T-helper 2 cell treated with Interferon-gamma antibody and Interleukin-4, amounts not matched to agents 100 ng/mL and 5 ng/mL, for 36 hours (primary cell): ENCODE results near the gene C6orf62. TPM values are rescaled to one million over a fixed set of nuclear protein-coding genes. Genes with fewer than 3 reads are reported as not detected.
"Not testable (repeated sequence)": the region's sequence is repeated elsewhere in the genome, so short reads cannot be mapped to it uniquely, and the experiment has no call there.

Source experiments
- intact Hi-C: fragments of 100-400 bp; cut with micrococcal nuclease; formaldehyde crosslinking; loops from one replicate; pipeline ENCODE4 v1.15.1; 2023
- total RNA-seq: library from RNA; stranded (reverse); gene quantifications from 2 replicates; pipeline ENCODE4 v1.2.3, GENCODE V29; 2022

The C6orf62 gene
- total RNA-seq, 1 donor from 2014 or later = 126 TPM

GRCh38 chr6:24702720-24703282, 16.2 kb downstream of the C6orf62 start:
- intact Hi-C loops = no loop called here

GRCh38 chr6:24699521-24700359, 19.2 kb downstream of the C6orf62 start:
- intact Hi-C loops = loop anchor here (5.0 kb wide), 1 partner anchor 417 kb away; no protein-coding TSS in a partner anchor

- intact Hi-C loops = loop anchor here (5.0 kb wide), 1 partner anchor 414 kb away; no protein-coding TSS in a partner anchor
These were observed 22.9 kb downstream of the C6orf62 start for GRCh38 chr6:24696097-24696496.

- intact Hi-C loops = loop anchor here (1.0 to 5.0 kb wide), 2 partner anchors 112 to 413 kb away; no protein-coding TSS in a partner anchor
These were observed 23.3 kb downstream of the C6orf62 start for GRCh38 chr6:24695635-24696034.

GRCh38 chr6:24694198-24694597, 24.8 kb downstream of the C6orf62 start:
- intact Hi-C loops = loop anchor here (5.0 kb wide), 1 partner anchor 262 kb away; no protein-coding TSS in a partner anchor

DNA sequence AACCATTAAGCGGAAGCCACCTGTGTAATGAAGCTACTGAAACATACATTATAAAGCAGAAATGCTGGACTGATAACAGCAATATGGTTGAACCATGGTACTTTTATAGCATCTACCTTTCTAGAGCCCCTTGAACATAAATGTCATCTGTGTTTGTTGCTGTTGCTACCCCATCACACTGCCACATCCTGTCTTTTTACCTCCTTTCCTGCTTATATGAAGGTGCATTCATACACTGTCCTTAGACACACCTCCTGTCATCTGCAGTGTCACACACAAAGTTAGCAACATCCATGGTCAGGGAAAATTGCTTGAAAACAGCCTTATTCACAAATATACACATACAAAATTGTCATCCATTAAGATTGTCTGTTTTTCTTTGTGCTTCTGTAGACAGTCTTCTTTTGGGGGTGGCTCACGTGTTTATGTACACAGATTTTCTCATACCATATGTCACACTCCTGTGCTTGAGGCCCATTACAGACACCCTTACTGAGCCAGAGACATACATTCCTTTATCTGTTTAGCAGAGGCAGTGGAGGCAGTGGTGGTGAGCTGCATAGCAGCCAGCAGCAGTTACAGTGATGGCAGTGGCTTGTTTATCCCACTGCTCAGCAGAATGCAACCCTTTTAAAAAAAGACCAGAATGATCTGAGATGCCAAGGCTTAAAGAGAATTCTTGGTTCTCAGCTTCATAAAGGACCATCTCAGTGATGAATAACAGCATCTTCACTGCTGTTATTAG, 25.9 kb downstream of the C6orf62 start:
- intact Hi-C loops = loop anchor here (5.0 kb wide), 1 partner anchor 261 kb away; no protein-coding TSS in a partner anchor

DNA sequence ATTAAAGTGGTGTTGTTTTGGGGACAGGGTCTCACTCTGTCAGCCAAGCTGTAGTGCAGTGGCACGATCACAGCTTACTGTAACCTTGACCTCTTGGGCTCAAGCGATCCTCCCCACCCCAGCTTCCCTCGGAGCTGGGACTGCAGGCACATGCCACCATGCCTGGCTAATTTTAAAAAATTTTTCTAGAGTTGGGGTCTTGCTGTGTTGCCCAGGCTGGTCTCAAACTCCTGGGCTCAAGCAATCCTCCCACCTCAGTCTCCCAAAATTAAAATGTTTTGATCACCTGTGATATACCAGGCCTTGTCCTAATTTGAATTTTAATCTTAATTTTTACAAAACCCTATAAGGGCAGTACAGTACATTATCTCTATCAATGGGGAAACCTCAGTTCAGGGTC, 26.5 kb downstream of the C6orf62 start:
- intact Hi-C loops = loop anchor here (5.0 kb wide), 1 partner anchor 260 kb away; no protein-coding TSS in a partner anchor

DNA sequence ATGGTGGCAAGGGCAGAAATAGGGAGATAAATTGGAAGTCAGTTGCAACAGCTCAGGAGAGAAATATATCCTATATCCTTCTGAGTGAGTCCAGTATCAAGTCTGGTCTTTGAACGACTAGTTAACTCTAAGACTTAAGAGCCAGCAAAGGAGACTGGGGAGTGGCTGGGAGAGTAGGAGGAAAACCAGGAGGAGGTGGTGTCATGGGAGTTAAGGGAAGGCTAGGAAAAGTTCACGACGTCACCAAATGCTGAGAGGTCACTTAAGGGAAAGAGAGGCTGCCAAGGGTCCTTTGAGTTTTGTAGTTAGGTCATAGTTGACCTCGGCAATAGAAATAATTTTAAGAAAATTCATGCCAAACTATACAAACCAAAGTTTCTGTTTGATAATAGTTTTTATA, 27.0 kb downstream of the C6orf62 start:
- intact Hi-C loops = loop anchor here (5.0 kb wide), 1 partner anchor 260 kb away; no protein-coding TSS in a partner anchor

- intact Hi-C loops = loop anchor here (5.0 kb wide), 1 partner anchor 259 kb away; no protein-coding TSS in a partner anchor
These were observed 27.4 kb downstream of the C6orf62 start for GRCh38 chr6:24691550-24691949.

GRCh38 chr6:24690593-24690992, 28.4 kb downstream of the C6orf62 start:
- intact Hi-C loops = loop anchor here (5.0 kb wide), 1 partner anchor 258 kb away; no protein-coding TSS in a partner anchor

GRCh38 chr6:24689964-24690363, 29.0 kb downstream of the C6orf62 start:
- intact Hi-C loops = loop anchor here (5.0 kb wide), 1 partner anchor 258 kb away; no protein-coding TSS in a partner anchor

DNA sequence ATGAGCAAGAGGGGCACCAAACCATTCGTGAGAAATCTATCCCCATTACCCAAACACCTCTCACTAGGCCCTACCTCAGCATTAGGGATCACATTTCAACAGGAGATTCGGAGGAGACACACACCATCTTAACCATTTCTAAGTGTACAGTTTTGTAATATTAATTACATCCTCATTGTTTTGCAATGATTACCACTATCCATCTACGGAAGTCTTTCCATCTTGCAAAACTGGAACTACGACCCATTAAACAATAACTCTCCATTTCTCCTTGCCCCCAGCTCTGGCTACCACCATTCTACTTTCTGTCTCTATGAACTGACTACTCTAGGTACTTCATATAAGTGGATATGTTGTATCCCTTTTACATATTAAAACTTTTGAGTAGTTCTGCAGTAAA, 32.0 kb downstream of the C6orf62 start:
- intact Hi-C loops = no loop called here

GRCh38 chr6:24686408-24686807, 32.5 kb downstream of the C6orf62 start:
- intact Hi-C loops = no loop called here

- intact Hi-C loops = no loop called here
These were observed 35.4 kb downstream of the C6orf62 start for GRCh38 chr6:24683297-24684296.

GRCh38 chr6:24680582-24680981, 38.4 kb downstream of the C6orf62 start:
- intact Hi-C loops = no loop called here

DNA sequence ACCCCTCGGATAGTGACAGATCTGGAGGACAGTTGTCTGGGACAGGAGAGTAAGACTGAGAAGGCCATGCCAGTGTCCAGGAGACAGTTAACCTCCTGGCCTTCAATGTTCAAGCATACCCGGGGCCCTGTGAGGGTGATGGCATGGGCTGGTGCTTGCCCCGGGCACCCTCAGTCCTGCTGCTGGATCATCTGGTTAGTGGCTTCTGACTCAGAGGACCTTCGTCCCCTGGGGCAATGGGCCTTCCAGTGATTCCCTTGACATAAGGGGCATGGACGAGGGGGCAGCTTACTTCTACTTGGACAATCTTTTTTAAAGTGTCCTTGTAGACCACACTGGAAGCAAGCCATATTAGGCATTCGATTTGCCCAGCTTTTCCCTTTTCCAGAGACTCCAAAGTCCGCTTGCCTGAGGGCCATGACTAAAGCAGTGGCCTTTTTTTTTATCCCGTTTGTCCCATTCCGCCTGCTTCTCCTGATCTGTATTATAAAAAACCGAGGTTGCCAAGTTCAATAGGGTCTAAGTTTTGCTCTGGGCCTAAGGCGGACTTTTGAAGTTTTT, 40.1 kb downstream of the C6orf62 start:
- intact Hi-C loops = not testable (repeated sequence)

GRCh38 chr6:24673625-24674024, 45.3 kb downstream of the C6orf62 start:
- intact Hi-C loops = no loop called here

- intact Hi-C loops = no loop called here
These were observed 46.3 kb downstream of the C6orf62 start for GRCh38 chr6:24672620-24673182.

DNA sequence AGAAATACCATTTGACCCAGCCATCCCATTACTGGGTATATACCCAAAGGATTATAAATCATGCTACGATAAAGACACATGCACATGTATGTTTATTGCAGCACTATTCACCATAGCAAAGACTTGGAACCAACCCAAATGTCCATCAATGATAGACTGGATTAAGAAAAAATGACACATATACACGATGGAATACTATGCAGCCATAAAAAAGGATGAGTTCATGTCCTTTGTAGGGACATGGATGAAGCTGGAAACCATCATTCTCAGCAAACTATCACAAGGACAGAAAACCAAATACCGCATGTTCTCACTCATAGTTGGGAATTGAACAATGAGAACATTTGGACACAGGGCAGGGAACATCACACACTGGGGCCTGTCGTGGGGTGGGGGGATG, 47.9 kb downstream of the C6orf62 start:
- intact Hi-C loops = not testable (repeated sequence)
